Keratinocyte (primary cell): Measurements from ENCODE around the gene CELF5. TPM values are rescaled to one million over a fixed set of nuclear protein-coding genes. Genes with fewer than 3 reads are reported as not detected.

Source experiments
- DNase-seq: peaks from one replicate; pipeline ENCODE4 v3.0.0-alpha.2; 2011; ENCODE audit warnings: low read depth, missing footprints, low spot score
- FAIRE-seq: peaks from 2 replicates; lab custom pipeline; 2011; peaks lifted over from hg19 to GRCh38; lab: Jason Lieb, UNC
- H2AFZ ChIP-seq: 2 replicates; pipeline ENCODE4 v1.6.0; 2012; ENCODE audit warnings: low read length, control low read depth, inconsistent platforms; ENCODE audit not compliant: control insufficient read depth
- H3K27ac ChIP-seq: 2 replicates; pipeline ENCODE4 v1.5.1; 2011; ENCODE audit warnings: low read length; ENCODE audit not compliant: control insufficient read depth, insufficient read depth
- H3K27me3 ChIP-seq: 3 replicates; pipeline ENCODE4 v1.6.0; 2011; ENCODE audit warnings: low read length; ENCODE audit not compliant: control insufficient read depth, insufficient read depth; ENCODE audit errors: extremely low read depth
- H3K36me3 ChIP-seq, 2 experiments: 2 replicates in 1 of 2; 3 replicates in 1 of 2; pipeline ENCODE4 v1.5.1; 2011; ENCODE audit warnings: low read length in 2 of 2, mild to moderate bottlenecking in 1 of 2; ENCODE audit not compliant: control insufficient read depth in 2 of 2, insufficient read depth in 2 of 2; ENCODE audit errors: extremely low read depth in 1 of 2
- H3K4me1 ChIP-seq: 3 replicates; pipeline ENCODE4 v1.5.1; 2011; ENCODE audit warnings: low read length; ENCODE audit not compliant: control insufficient read depth, insufficient read depth; ENCODE audit errors: extremely low read depth
- H3K4me2 ChIP-seq: 3 replicates; pipeline ENCODE4 v1.6.0; 2011; ENCODE audit warnings: low read depth, low read length; ENCODE audit not compliant: control insufficient read depth, insufficient read depth; ENCODE audit errors: extremely low read depth
- H3K4me3 ChIP-seq, 3 experiments: fragments of 200-600 bp in 1 of 3; sonication (generic) in 1 of 3; 2 replicates in 2 of 3; 3 replicates in 1 of 3; pipeline ENCODE4 v1.5.1; 2011 to 2016; ENCODE audit warnings: low read length in 3 of 3, mild to moderate bottlenecking in 3 of 3, control low read depth in 2 of 3, inconsistent platforms in 1 of 3, low read depth in 1 of 3, mixed read lengths in 1 of 3, mixed run types in 1 of 3, moderate library complexity in 1 of 3; ENCODE audit not compliant: control insufficient read depth in 2 of 3, insufficient read depth in 2 of 3; ENCODE audit errors: extremely low read depth in 1 of 3
- H3K79me2 ChIP-seq: 2 replicates; pipeline ENCODE4 v1.6.0; 2012; ENCODE audit warnings: low read length; ENCODE audit not compliant: control insufficient read depth, insufficient read depth
- H3K9ac ChIP-seq: 3 replicates; pipeline ENCODE4 v1.6.0; 2011; ENCODE audit warnings: low read length; ENCODE audit not compliant: control insufficient read depth, insufficient read depth; ENCODE audit errors: extremely low read depth
- H3K9me1 ChIP-seq: 3 replicates; pipeline ENCODE4 v1.6.0; 2011; ENCODE audit warnings: low read length; ENCODE audit not compliant: control insufficient read depth, insufficient read depth; ENCODE audit errors: extremely low read depth
- H3K9me3 ChIP-seq: 2 replicates; pipeline ENCODE4 v1.5.1; 2012; ENCODE audit warnings: low read depth, low read length; ENCODE audit not compliant: control insufficient read depth
- H4K20me1 ChIP-seq: 3 replicates; pipeline ENCODE4 v1.6.0; 2011; ENCODE audit warnings: low read length; ENCODE audit not compliant: control insufficient read depth, insufficient read depth; ENCODE audit errors: extremely low read depth
- EZH2 ChIP-seq: IDR thresholded peaks from one replicate; pipeline ENCODE4 v1.6.1; 2012; ENCODE audit warnings: inconsistent platforms, mild to moderate bottlenecking, low read length, moderate library complexity
- dilution Hi-C: fragments of 300-500 bp; cut with MboI; formaldehyde crosslinking; loops from one replicate; pipeline ENCODE4 v1.7.0; 2020; ENCODE audit warnings: low sequenced_read_pairs; ENCODE audit not compliant: extremely low pct_ligation_motif_present
- polyA plus RNA-seq, 5 experiments: library from polyadenylated mRNA; depleted of rRNA in 3 of 5; stranded (reverse) in 3 of 5; stranded (forward) in 1 of 5; unstranded in 1 of 5; fragments of >200 nt; gene quantifications; 1 replicate in 1 of 5; 2 replicates in 3 of 5; 3 replicates in 1 of 5; pipeline versions ENCODE4 v1.2.1 to v1.2.3, GENCODE V29; 2011 to 2012; ENCODE audit warnings: missing spikeins in 2 of 5, low read depth in 1 of 5, low replicate concordance in 1 of 5
- TF ChIP-seq, protein P1 (sequence below), 3 experiments: IDR thresholded peaks in 1 of 3; conservative IDR thresholded peaks in 1 of 3; optimal IDR thresholded peaks in 1 of 3; 2 replicates in 2 of 3; 3 replicates in 1 of 3; pipeline versions ENCODE3 to v1.5.1; 2011; ENCODE audit warnings: low read length in 3 of 3, mild to moderate bottlenecking in 3 of 3, moderate library complexity in 2 of 3, control low read depth in 1 of 3, inconsistent platforms in 1 of 3; ENCODE audit not compliant: insufficient read depth in 2 of 3; ENCODE audit errors: extremely low read depth in 1 of 3

CELF5 gene
- polyA plus RNA-seq, 1 donor (not counting 4 experiments of a cell fraction or from before 2014, with no cell fraction given), result 0.04 TPM

DNA sequence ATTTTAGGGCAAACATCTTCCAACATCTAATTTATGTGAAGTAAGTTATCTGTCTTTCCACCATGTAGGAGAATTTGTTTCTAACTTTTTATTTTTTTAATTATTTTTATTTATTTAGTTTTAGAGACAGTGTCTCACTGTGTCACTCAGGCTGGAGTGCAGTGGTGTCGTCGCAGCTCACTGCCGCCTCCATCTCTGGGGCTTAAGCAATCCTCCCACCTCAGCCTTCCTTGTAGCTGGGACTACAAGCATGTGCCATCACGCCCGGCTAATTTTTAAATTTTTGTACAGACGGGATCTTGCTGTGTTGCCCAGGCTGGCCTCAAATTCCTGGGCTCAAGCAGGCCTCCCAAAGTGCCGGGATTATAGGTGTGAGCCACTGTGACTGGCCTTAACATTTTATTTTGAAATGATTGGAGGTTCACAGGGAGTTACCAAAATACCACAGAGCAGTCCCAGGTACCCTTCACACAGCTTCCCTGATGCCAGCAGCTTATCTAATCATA is 58.8 kb downstream of the CELF5 start:
- H3K9me3 ChIP-seq, result no peaks in the 10 kb centered on the region
- H3K36me3 ChIP-seq, result no peaks in the 10 kb centered on the region
- DNase-seq (no peak), FAIRE-seq (no peak)
- dilution Hi-C loops, result no loop called here
- H3K9me1 ChIP-seq, result no peaks in the 10 kb centered on the region
- H2AFZ ChIP-seq, result no peak overlapping the region
- no peak overlapping the region for H3K4me2 ChIP-seq
- no peaks in the 10 kb centered on the region for H3K4me1 ChIP-seq
- H3K27me3 ChIP-seq, result peaks cover 7% of the 10 kb centered on the region
- TF ChIP-seq, protein P1, sequence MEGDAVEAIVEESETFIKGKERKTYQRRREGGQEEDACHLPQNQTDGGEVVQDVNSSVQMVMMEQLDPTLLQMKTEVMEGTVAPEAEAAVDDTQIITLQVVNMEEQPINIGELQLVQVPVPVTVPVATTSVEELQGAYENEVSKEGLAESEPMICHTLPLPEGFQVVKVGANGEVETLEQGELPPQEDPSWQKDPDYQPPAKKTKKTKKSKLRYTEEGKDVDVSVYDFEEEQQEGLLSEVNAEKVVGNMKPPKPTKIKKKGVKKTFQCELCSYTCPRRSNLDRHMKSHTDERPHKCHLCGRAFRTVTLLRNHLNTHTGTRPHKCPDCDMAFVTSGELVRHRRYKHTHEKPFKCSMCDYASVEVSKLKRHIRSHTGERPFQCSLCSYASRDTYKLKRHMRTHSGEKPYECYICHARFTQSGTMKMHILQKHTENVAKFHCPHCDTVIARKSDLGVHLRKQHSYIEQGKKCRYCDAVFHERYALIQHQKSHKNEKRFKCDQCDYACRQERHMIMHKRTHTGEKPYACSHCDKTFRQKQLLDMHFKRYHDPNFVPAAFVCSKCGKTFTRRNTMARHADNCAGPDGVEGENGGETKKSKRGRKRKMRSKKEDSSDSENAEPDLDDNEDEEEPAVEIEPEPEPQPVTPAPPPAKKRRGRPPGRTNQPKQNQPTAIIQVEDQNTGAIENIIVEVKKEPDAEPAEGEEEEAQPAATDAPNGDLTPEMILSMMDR (optimal IDR thresholded peaks at IDR 0.05 in 1 of 3, IDR thresholded peaks at IDR 0.05 in 1 of 3, conservative IDR thresholded peaks at IDR 0.05 in 1 of 3; ENCODE audit: extremely low read depth in 1 of 3, insufficient read depth in 2 of 3, low read length in 3 of 3), result no peak
- no peak for TF ChIP-seq EZH2
- H3K9ac ChIP-seq, result no peak overlapping the region
- H4K20me1 ChIP-seq, result no peaks in the 10 kb centered on the region
- no peak overlapping the region for H3K27ac ChIP-seq
- no peak overlapping the region for H3K4me3 ChIP-seq
- no peaks in the 10 kb centered on the region for H3K79me2 ChIP-seq

- FAIRE-seq (no peak), DNase-seq (no peak)
- Histone ChIP-seq H3K36me3 (no peaks in the 10 kb centered on the region), H3K4me3 (no peak overlapping the region), H3K9ac (no peak overlapping the region), H4K20me1 (no peaks in the 10 kb centered on the region), H3K9me1 (no peaks in the 10 kb centered on the region), H2AFZ (no peak overlapping the region), H3K4me1 (no peaks in the 10 kb centered on the region), H3K4me2 (no peak overlapping the region), H3K79me2 (no peaks in the 10 kb centered on the region), H3K27ac (no peak overlapping the region), H3K27me3 (peaks cover 7% of the 10 kb centered on the region), H3K9me3 (no peaks in the 10 kb centered on the region)
- TF ChIP-seq, protein P1 (optimal IDR thresholded peaks at IDR 0.05 in 1 of 3, IDR thresholded peaks at IDR 0.05 in 1 of 3, conservative IDR thresholded peaks at IDR 0.05 in 1 of 3; ENCODE audit: extremely low read depth in 1 of 3, insufficient read depth in 2 of 3, low read length in 3 of 3), result no peak
- TF ChIP-seq EZH2, result no peak
- dilution Hi-C loops, result no loop called here
Observed at GRCh38 chr19:3283886-3284657, 59.6 kb downstream of the CELF5 start.
